ENCODE data around the gene CMSS1.

DNA sequence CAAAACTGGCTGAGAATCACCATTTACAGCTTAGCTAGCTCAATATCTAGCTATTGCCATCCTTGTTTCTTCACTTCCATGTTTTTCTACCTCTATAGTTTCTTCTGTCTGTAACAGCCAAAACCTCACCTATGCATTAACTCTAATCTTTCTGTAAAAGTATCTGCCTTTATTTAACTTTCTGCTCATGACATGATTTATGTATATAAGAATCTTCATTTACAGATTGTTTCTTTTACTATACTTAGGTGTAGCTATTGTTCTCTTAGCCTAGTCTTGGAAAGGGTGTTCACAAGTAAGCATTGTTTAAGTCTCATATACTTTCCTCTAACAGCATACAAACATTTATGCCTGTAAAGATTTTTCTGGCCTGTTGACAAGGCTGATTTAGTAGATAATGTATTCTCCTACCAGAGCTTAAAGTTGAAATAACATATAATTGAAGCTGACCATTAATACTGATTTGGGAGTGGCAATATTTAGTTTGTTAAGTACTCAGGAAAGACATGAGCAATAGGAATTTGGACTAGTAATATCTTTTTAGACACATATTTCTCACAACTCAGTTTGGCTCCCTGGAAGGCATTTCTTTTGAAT is 287.3 kb downstream of the CMSS1 start:
- TF ChIP-seq, protein P1, sequence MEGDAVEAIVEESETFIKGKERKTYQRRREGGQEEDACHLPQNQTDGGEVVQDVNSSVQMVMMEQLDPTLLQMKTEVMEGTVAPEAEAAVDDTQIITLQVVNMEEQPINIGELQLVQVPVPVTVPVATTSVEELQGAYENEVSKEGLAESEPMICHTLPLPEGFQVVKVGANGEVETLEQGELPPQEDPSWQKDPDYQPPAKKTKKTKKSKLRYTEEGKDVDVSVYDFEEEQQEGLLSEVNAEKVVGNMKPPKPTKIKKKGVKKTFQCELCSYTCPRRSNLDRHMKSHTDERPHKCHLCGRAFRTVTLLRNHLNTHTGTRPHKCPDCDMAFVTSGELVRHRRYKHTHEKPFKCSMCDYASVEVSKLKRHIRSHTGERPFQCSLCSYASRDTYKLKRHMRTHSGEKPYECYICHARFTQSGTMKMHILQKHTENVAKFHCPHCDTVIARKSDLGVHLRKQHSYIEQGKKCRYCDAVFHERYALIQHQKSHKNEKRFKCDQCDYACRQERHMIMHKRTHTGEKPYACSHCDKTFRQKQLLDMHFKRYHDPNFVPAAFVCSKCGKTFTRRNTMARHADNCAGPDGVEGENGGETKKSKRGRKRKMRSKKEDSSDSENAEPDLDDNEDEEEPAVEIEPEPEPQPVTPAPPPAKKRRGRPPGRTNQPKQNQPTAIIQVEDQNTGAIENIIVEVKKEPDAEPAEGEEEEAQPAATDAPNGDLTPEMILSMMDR (IDR thresholded peaks at IDR 0.05) = no peak
- no peak for TF ChIP-seq POLR2A (IDR thresholded peaks at IDR 0.05)

All from Peyer's patch (tissue), 4 donors.